K562 (cell line): ENCODE results near the gene HLCS. TPM values are rescaled to one million over a fixed set of nuclear protein-coding genes. Genes with fewer than 3 reads are reported as not detected.

Experiments
- ATAC-seq: fragments of 200-7000 bp; cut with Tn5 transposase; 3 replicates; pipeline ENCODE4 v1.9.1; 2020; ENCODE audit warnings: moderate library complexity
- BruUV-seq: library from RNA; stranded (reverse); fragments of 400-500 nt; replicated peaks from 2 replicates; lab custom pipeline; 2021; lab: Mats Ljungman, UMichigan
- CTCF ChIA-PET: fragments of 300-600 bp; formaldehyde crosslinking; extraction: SDS; loops from one replicate; lab custom pipeline; 2021; ENCODE audit warnings: low intra/inter-chr PET ratio; lab: Yijun Ruan, JAX
- POLR2A ChIA-PET: fragments of 300-600, 350-650 bp; sonication (Branson Sonifier 250); formaldehyde crosslinking; extraction: SDS; loops from one replicate; lab custom pipeline; 2021; ENCODE audit warnings: antibody characterized with exemption, inconsistent platforms; lab: Yijun Ruan, JAX
- DNase-seq, 4 experiments: peaks; one replicate each; pipeline versions ENCODE4 v3.0.0 to v3.0.0-alpha.2; 2011 to 2018; ENCODE audit warnings: low spot score in 3 of 4, mixed read lengths in 3 of 4; ENCODE audit errors: extremely low read depth in 1 of 4
- FAIRE-seq: peaks from 2 replicates; lab custom pipeline; 2011; peaks lifted over from hg19 to GRCh38; lab: Jason Lieb, UNC
- H2AFZ ChIP-seq: 2 replicates; pipeline ENCODE4 v1.6.0; 2011; ENCODE audit warnings: low read depth, low read length, control low read depth, inconsistent platforms
- H3K27ac ChIP-seq: fragments of 200-600 bp; 3 replicates; pipeline ENCODE4 v1.8.0; 2011; ENCODE audit warnings: low read depth, mild to moderate bottlenecking, control low read depth, inconsistent platforms, low read length, moderate library complexity, mixed read lengths; ENCODE audit errors: extremely low read depth
- H3K27me3 ChIP-seq, 2 experiments: fragments of 300-600 bp in 1 of 2; 2 replicates in 1 of 2; 3 replicates in 1 of 2; pipeline versions ENCODE4 v1.6.0 to v1.8.0; 2011; ENCODE audit warnings: inconsistent platforms in 2 of 2, low read length in 2 of 2, mild to moderate bottlenecking in 1 of 2, mixed read lengths in 1 of 2, moderate library complexity in 1 of 2; ENCODE audit not compliant: control insufficient read depth in 2 of 2, insufficient read depth in 2 of 2
- H3K36me3 ChIP-seq: fragments of 300-600 bp; 3 replicates; pipeline ENCODE4 v1.8.0; 2011; ENCODE audit warnings: mild to moderate bottlenecking, low read length, inconsistent platforms; ENCODE audit not compliant: control insufficient read depth, insufficient read depth
- H3K4me1 ChIP-seq, 2 experiments: fragments of 200-600 bp in 1 of 2; replicated peaks in 1 of 2; 2 replicates in 1 of 2; 3 replicates in 1 of 2; pipeline versions ENCODE4 v1.5.1 to v1.8.0; 2011; ENCODE audit warnings: inconsistent platforms in 2 of 2, low read length in 2 of 2, mild to moderate bottlenecking in 1 of 2, mixed read lengths in 1 of 2, moderate library complexity in 1 of 2; ENCODE audit not compliant: control insufficient read depth in 2 of 2, insufficient read depth in 2 of 2
- H3K4me2 ChIP-seq: 2 replicates; pipeline ENCODE4 v1.6.1; 2011; ENCODE audit warnings: low read length, control low read depth, inconsistent platforms, mixed read lengths; ENCODE audit not compliant: insufficient read depth
- H3K4me3 ChIP-seq: fragments of 200-600 bp; sonication (generic), shearing (Covaris generic); 2 replicates; pipeline ENCODE4 v1.5.1; 2016; ENCODE audit warnings: control low read depth, inconsistent platforms
- H3K79me2 ChIP-seq: fragments of 200-600 bp; 3 replicates; pipeline ENCODE4 v1.8.0; 2011; ENCODE audit warnings: low read length, inconsistent platforms; ENCODE audit not compliant: control insufficient read depth, insufficient read depth
- H3K9ac ChIP-seq, 2 experiments: 2 replicates each; pipeline versions ENCODE4 v1.6.0 to v1.6.1; 2011; ENCODE audit warnings: low read depth in 2 of 2, low read length in 2 of 2, control low read depth in 1 of 2, inconsistent platforms in 1 of 2, mild to moderate bottlenecking in 1 of 2, mixed read lengths in 1 of 2; ENCODE audit not compliant: insufficient read depth in 1 of 2
- H3K9me1 ChIP-seq: one replicate; pipeline ENCODE4 v1.6.0; 2011; ENCODE audit warnings: inconsistent platforms, mild to moderate bottlenecking, low read length, moderate library complexity; ENCODE audit not compliant: control insufficient read depth, insufficient read depth
- H3K9me3 ChIP-seq: replicated peaks from 2 replicates; pipeline ENCODE4 v1.5.1; 2011; ENCODE audit warnings: low read depth, low read length, inconsistent platforms; ENCODE audit not compliant: control insufficient read depth, insufficient read depth
- H4K20me1 ChIP-seq: replicated peaks from 2 replicates; pipeline ENCODE4 v1.6.1; 2011; ENCODE audit warnings: low read length, inconsistent platforms, mixed read lengths; ENCODE audit not compliant: control insufficient read depth, insufficient read depth
- DEAF1 ChIP-seq: fragments of 450-650 bp; formaldehyde crosslinking; IDR thresholded peaks from 2 replicates; pipeline ENCODE4 v1.4.0; 2020; ENCODE audit warnings: mild to moderate bottlenecking, moderate library complexity
- ID3 ChIP-seq, 2 experiments: fragments of 250-450 bp in 1 of 2; fragments of 450-650 bp in 1 of 2; sonication (Bioruptor Pico) in 1 of 2; IDR thresholded peaks; 2 replicates each; pipeline versions ENCODE4 v1.6.1 to v1.8.0; 2016 to 2021; ENCODE audit warnings: mild to moderate bottlenecking in 2 of 2, moderate library complexity in 2 of 2, missing compliant biosample characterization in 1 of 2, missing genetic modification characterization in 1 of 2
- IRF9 ChIP-seq: fragments of 450-650 bp; IDR thresholded peaks from 2 replicates; pipeline ENCODE4 v1.6.1; 2016; ENCODE audit warnings: missing biosample characterization, missing genetic modification characterization
- MEF2D ChIP-seq: conservative IDR thresholded peaks from 2 replicates; pipeline ENCODE4 v1.6.1; 2016; ENCODE audit warnings: low read depth, missing genetic modification characterization, missing compliant biosample characterization
- MNT ChIP-seq, 2 experiments: fragments of 450-650 bp; conservative IDR thresholded peaks; 2 replicates each; pipeline ENCODE4 v1.6.1; 2017; ENCODE audit warnings: mild to moderate bottlenecking in 2 of 2, moderate library complexity in 2 of 2
- NFIX ChIP-seq: fragments of 250-450 bp; sonication (Bioruptor Pico); IDR thresholded peaks from 2 replicates; pipeline ENCODE4 v1.4.0; 2020; ENCODE audit warnings: low read depth, mild to moderate bottlenecking, moderate library complexity
- NR2C2 ChIP-seq, 2 experiments: fragments of 200-800 bp in 1 of 2; sonication (Bioruptor generic) in 1 of 2; sonication (generic) in 1 of 2; formaldehyde crosslinking in 1 of 2; IDR thresholded peaks; 2 replicates each; pipeline versions ENCODE4 v1.6.1 to v1.8.0; 2016 to 2022; ENCODE audit warnings: mild to moderate bottlenecking in 1 of 2, missing compliant biosample characterization in 1 of 2, missing genetic modification characterization in 1 of 2, missing genetic modification reagents in 1 of 2
- NRF1 ChIP-seq, 2 experiments: fragments of 450-650 bp; IDR thresholded peaks in 1 of 2; conservative IDR thresholded peaks in 1 of 2; 2 replicates each; pipeline ENCODE4 v1.6.1; 2014; ENCODE audit warnings: mild to moderate bottlenecking in 2 of 2
- ZNF197 ChIP-seq: fragments of 200-800 bp; sonication (Bioruptor generic); IDR thresholded peaks from 2 replicates; pipeline ENCODE4 v1.6.1; 2016; ENCODE audit warnings: low read depth, missing genetic modification characterization, missing compliant biosample characterization
- ZNF644 ChIP-seq: fragments of 200-800 bp; sonication (Bioruptor generic); IDR thresholded peaks from 2 replicates; pipeline ENCODE4 v1.6.1; 2016; ENCODE audit warnings: low read depth, missing genetic modification characterization, missing compliant biosample characterization
- WGBS: fragments of 100-300 bp; shearing (Covaris generic); methylation state at CpG from one replicate; pipeline ENCODE4 v1.1.6; 2016; ENCODE audit warnings: low coverage, mixed read lengths; ENCODE audit not compliant: insufficient coverage; ENCODE audit errors: missing lambda C conversion rate; 5-methylcytosine and 5-hydroxymethylcytosine counted together
- in situ Hi-C: fragments of 300-500 bp; cut with MboI; formaldehyde crosslinking; loops from 4 replicates; pipeline ENCODE4 v1.15.0; 2018; ENCODE audit warnings: inconsistent platforms, mixed read lengths
- intact Hi-C: fragments of 100-400 bp; cut with micrococcal nuclease; formaldehyde crosslinking; loops from 2 replicates; pipeline ENCODE4 v1.14.2; 2022
- polyA plus RNA-seq, 8 experiments: library from polyadenylated mRNA; depleted of rRNA in 4 of 8; stranded (reverse) in 5 of 8; unstranded in 3 of 8; fragments of >200 nt; fragmentation: Nextera tagmentation in 2 of 8; fragmentation: Illumina TruSeq in 1 of 8; extraction: Ambion mirVana in 2 of 8; extraction: Trizol in 1 of 8; gene quantifications; 2 replicates each; pipeline versions ENCODE4 v1.2.1 to v1.2.3, GENCODE V29; 2011 to 2014; ENCODE audit warnings: inconsistent platforms in 1 of 8, missing spikeins in 1 of 8
- total RNA-seq, 7 experiments: library from RNA; depleted of rRNA in 6 of 7; stranded (reverse); fragments of >200 nt in 6 of 7; fragmentation: Illumina TruSeq in 2 of 7; extraction: Trizol in 2 of 7; gene quantifications; 2 replicates each; pipeline versions ENCODE4 v1.2.1 to v1.2.3, GENCODE V29; 2011 to 2021; ENCODE audit warnings: low replicate concordance in 1 of 7

HLCS gene
- total and polyA plus RNA-seq, 9 of the 15 experiments (the other 6 are each of a cell fraction or from before 2014, with no cell fraction given) = 3.0 to 21.5 (median 17.1) TPM

- in situ Hi-C loops (loop anchor here (10.0 kb wide), 1 partner anchor 110 kb away; no protein-coding TSS in a partner anchor), intact Hi-C loops (no loop called here)
- H3K79me2 ChIP-seq = no peaks in the 10 kb centered on the region
- CTCF ChIA-PET = no interaction called here
- WGBS = 75% methylated on average over 6 of the region's 6 CpGs
- H3K9me1 ChIP-seq = no peaks in the 10 kb centered on the region
- POLR2A ChIA-PET = interaction anchor here (0.5 to 4.0 kb wide), 3 partner anchors 9 to 112 kb away, joined by 3 to 14 read pairs (median 4); partner anchors contain the start of gene HLCS
- H3K9me3 ChIP-seq = no peaks in the 10 kb centered on the region
- peak overlapping the region; percentile 6; the same call in 1 of the 2 replicates for H3K4me2 ChIP-seq
- peaks cover 14 to 16% of the 10 kb centered on the region in 2 experiments for H3K4me1 ChIP-seq
- H4K20me1 ChIP-seq = no peaks in the 10 kb centered on the region
- no peak overlapping the region for H2AFZ ChIP-seq
- no TSS peak for BruUV-seq
- no peak for FAIRE-seq
- ATAC-seq = peak; percentile 3; the same call in 1 of the 3 replicates
- no peaks in the 10 kb centered on the region for H3K27me3 ChIP-seq
- no peaks in the 10 kb centered on the region; the same call in 2 of the 3 replicates for H3K36me3 ChIP-seq
- 0 out of 4 replicates have a peak overlapping the region, but pooled peaks of 1 of the 2 experiments have one; percentile 21 for H3K9ac ChIP-seq
- no peak overlapping the region for H3K4me3 ChIP-seq
- no peak for DNase-seq
- H3K27ac ChIP-seq = peak overlapping the region; percentile 73; the same call in 2 of the 3 replicates
- TF ChIP-seq MNT (conservative IDR thresholded peaks at IDR 0.05) (no peak), MEF2D (tag) (0 out of 2 replicates have a peak, but pooled peaks have one; percentile 27), NRF1 (conservative IDR thresholded peaks at IDR 0.05 in 1 of 2, IDR thresholded peaks at IDR 0.05 in 1 of 2) (peak in 1 of 2 experiments; percentile 8; a peak in 1 of 4 replicates), ZNF644 (no peak), NR2C2 (CRISPR knock-in tag; IDR thresholded peaks at IDR 0.05) (no peak), NR2C2 (tag; IDR thresholded peaks at IDR 0.05) (peak; percentile 65; the same call in 1 of the 2 replicates), ID3 (CRISPR knock-in tag; IDR thresholded peaks at IDR 0.05) (no peak), ID3 (tag; IDR thresholded peaks at IDR 0.05) (peak; percentile 70), ZNF197 (CRISPR knock-in tag) (0 out of 2 replicates have a peak, but pooled peaks have one; percentile 12), NFIX (CRISPR knock-in tag) (no peak), DEAF1 (CRISPR knock-in tag) (no peak), IRF9 (0 out of 2 replicates have a peak, but pooled peaks have one; percentile 8)
Observed at GRCh38 chr21:36974851-36975192, 8.4 kb upstream of the HLCS start.
